HG03103 (cell line): Measurements from ENCODE around the gene SLC15A1.

Experiments used
- ATAC-seq: cut with Tn5 transposase; IDR thresholded peaks from one replicate; pipeline ENCODE4 v1.9.1; 2021; ENCODE audit warnings: low read depth; ENCODE audit not compliant: unreplicated experiment

SLC15A1 gene

GRCh38 chr13:98752467-98753290 lies at the start of gene SLC15A1:
Gene SLC15A1, minus strand, starts transcription at chr13:98752672. Its CDS starts 74 bp downstream, at chr13:98752598.
- no peak for ATAC-seq

GRCh38 chr13:98801626-98802418 lies 49.4 kb upstream of the SLC15A1 start:
- ATAC-seq = no peak

- ATAC-seq = no peak
These were observed 47.6 kb upstream of the SLC15A1 start for GRCh38 chr13:98800078-98800477.

GRCh38 chr13:98798849-98799645 lies 46.6 kb upstream of the SLC15A1 start:
- ATAC-seq = no peak

GRCh38 chr13:98797456-98797855 lies 45.0 kb upstream of the SLC15A1 start:
- ATAC-seq = no peak

- ATAC-seq = no peak
These were observed 44.3 kb upstream of the SLC15A1 start for GRCh38 chr13:98796798-98797197.

- no peak for ATAC-seq
These were observed 43.7 kb upstream of the SLC15A1 start for GRCh38 chr13:98796191-98796590.

GRCh38 chr13:98795220-98795619 lies 42.7 kb upstream of the SLC15A1 start:
- no peak for ATAC-seq

- no peak for ATAC-seq
These were observed 42.0 kb upstream of the SLC15A1 start for GRCh38 chr13:98794498-98794897.

- ATAC-seq = no peak
These were observed 40.5 kb upstream of the SLC15A1 start for GRCh38 chr13:98792785-98793495.

- no peak for ATAC-seq
These were observed 39.8 kb upstream of the SLC15A1 start for GRCh38 chr13:98792321-98792720.

- ATAC-seq = no peak
These were observed 39.1 kb upstream of the SLC15A1 start for GRCh38 chr13:98791611-98792010.

GRCh38 chr13:98787996-98788395 lies 35.5 kb upstream of the SLC15A1 start:
- no peak for ATAC-seq

- no peak for ATAC-seq
These were observed 34.7 kb upstream of the SLC15A1 start for GRCh38 chr13:98787173-98787572.

- no peak for ATAC-seq
These were observed 33.6 kb upstream of the SLC15A1 start for GRCh38 chr13:98786023-98786422.

GRCh38 chr13:98785405-98785804 lies 32.9 kb upstream of the SLC15A1 start:
- no peak for ATAC-seq

- no peak for ATAC-seq
These were observed 32.2 kb upstream of the SLC15A1 start for GRCh38 chr13:98784666-98785065.

- ATAC-seq = no peak
These were observed 31.5 kb upstream of the SLC15A1 start for GRCh38 chr13:98783856-98784478.

- no peak for ATAC-seq
These were observed 30.2 kb upstream of the SLC15A1 start for GRCh38 chr13:98782654-98783053.

- no peak for ATAC-seq
These were observed 29.4 kb upstream of the SLC15A1 start for GRCh38 chr13:98781905-98782304.
